ENCODE results near the gene ARPC1B.
"Not testable (repeated sequence)": the region's sequence is repeated elsewhere in the genome, so short reads cannot be mapped to it uniquely, and the experiment has no call there.

The ARPC1B gene

DNA sequence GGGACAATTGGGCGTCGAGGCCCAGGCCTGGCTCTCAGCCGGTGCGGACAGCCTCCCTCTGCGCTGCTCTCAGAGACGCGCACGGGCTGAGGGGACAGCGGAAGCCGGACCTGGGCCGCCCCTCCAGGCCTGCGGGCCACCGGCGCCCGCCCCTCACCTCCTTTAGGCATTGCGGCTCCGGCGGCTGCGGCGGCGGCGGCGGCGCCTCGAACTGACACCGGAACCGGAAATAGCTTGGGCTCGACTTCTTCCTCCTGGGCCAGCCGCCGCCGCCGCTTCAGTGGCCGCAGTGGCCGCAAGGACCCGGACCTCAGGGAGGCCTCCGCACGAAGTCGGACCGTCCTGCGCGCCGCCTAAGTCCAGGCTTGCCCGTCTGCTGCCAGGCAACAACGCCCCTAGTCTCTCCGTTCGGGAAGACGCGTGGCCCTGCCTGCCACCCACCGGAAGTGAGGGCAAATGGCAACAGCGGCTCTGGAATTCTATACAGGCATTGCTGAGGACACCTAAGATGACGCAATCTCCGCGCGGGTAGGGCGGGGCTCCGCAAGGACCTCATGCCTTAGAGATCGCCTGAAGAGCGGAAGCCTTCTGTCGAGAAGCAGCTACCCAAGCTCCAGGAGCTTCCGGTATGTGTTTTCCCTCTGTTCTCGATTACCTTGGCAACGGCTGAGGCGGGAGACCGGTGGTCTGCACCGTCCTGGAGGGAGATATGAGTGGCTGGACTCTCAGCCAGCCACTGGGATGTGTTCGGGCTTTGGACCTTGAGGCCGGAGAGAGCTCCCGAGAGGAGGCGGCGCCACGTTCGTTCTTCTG, 34.1 kb downstream of the ARPC1B start, which contains the start of the genes BUD31 and PDAP1:
Gene BUD31, plus strand, starts transcription at position 591 of the 813 bp plus-strand sequence. CDS start 2,124 bp downstream, outside the sequence.
Gene PDAP1, minus strand, starts transcription at position 219 of the 813 bp plus-strand sequence. Its CDS starts 49 bp downstream, at position 170.
- DNase-seq = peak; percentile 73 to 100 (median 94)

DNA sequence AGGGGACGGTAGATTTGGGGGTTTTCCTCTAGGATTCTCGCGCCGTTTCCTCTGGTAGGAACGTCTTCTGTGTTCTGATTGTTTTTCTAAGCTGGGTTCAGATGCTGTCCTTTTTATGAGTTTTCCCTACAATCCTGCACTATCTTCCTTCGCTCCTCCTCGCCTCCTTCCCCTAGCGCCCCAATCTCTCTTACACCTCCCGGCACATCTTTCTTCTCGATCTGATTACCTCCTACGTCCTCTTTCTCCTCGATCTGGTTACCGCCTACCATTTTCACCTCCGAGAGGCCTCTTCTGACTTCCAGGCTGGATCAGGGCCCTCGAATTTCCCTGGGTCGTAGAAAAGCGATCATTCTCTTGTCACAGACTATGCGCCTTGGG, 34.7 kb downstream of the ARPC1B start:
- DNase-seq = peak in 5 of 56 donors; percentile 24 to 52 (median 36)

DNA sequence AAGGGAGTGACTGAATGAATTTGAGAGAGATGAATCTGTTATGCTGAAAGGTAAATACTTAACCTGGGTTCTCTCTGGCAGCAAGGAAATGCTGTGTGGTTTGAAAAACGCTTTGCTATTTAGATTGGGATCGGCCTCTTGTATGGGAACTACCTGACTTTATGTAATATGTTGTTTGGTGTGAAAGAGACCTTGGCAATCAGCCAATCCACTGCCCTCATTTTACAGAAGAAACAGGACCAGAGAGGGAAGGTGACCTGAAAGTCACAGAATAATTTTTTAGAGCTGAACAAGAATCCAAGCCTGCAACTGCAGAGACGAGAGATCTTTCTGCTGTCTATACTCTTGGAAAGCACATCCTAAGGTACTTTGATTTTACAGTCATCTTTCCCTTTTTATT, 35.3 kb downstream of the ARPC1B start:
- no peak for DNase-seq

DNA sequence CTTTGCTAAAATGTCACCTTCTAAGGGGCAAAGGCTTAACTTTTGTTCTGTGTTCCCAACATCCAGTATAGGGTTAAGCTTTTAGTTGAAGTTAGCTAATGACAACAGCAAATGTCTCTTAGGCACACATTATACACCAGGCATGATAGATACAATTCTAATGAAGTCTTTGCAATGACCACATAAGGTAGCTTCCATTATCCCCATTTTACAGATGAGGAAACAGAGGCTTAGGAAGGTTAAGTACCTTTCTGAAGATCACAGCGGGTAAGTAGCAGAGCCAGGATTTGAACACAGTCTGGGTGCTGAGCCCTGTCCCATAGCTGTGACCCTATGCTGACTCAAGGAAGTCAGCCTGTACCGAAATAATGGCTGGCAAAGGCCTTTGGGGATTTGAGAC, 36.1 kb downstream of the ARPC1B start:
- no peak for DNase-seq

DNA sequence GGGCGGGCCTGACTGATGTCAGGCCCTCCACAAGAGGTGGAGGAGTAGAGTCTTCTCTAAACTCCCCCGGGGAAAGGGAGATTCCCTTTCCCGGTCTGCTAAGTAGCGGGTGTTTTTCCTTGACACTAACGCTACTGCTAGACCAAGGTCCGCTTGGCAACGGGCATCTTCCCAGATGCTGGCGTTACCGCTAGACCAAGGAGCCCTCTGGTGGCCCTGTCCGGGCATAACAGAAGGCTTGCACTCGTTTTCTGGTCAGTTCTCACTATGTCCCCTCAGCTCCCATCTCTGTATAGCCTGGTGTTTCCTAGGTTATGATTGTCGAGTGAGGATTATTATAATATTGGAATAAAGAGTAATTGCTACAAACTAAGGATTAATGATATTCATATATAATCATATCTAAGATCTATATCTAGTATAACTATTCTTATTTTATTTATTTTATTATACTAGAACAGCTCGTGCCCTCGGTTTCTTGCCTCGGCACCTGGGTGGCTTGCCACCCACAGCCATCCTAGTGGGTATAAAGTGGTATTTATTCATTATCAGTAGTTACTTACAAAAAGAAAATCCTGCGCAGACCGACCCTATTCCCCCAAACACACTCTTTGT, 41.1 kb downstream of the ARPC1B start:
- DNase-seq = peak in 26 of 56 donors; percentile 2 to 65 (median 17)

DNA sequence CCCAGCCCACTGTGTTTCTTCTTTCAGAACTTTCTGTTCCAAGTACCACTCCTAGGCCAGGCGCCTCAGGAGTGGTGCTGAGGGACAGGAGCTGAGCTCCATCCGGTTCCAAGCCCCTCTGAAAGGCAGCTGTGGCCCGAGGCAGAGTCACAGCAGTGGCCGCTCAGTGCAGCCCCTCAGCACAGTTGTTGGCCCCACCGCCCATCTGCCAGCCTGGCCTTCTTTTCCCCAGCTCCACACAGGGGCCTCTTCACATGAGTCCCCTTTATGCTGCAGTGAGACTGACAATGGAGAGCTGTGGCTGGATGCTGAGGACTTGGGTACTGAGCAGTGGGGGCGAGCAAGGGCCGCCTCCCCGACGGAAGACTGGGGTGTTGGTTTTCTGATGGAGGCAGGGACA, 43.7 kb downstream of the ARPC1B start:
- no peak for DNase-seq

DNA sequence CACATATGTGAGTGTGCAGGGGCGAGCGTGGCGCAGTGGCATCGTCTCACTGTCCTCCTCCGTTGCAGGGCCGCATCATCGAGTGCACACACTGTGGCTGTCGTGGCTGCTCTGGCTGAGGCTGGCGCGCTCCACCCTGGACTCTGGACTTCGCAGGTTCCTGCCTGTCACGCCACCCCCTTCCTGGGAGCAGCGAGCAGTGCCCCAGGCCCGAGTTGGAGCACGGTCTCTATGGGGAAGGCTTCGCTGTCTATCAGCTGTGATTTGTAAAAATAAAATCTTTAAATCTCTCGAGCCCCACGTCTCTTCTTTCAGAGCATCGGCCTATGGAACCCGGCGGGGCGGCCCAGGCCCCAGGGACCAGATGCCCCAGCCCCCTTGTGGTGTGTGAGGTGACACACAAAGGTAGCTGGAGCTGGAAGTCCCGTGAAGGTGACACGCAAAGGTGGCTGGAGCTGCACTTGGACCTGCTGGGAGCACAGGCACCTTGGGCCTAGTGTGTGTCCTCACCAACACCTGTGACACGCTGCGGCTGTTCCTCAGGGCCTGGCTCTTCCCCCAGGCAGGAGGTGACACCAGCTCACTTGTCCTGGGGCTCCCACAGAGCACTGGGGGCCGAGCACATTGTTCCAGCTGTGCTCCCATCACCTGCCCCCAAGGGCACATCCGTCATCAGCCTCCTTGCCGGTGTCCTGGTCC, 44.9 kb downstream of the ARPC1B start:
- DNase-seq = no peak

DNA sequence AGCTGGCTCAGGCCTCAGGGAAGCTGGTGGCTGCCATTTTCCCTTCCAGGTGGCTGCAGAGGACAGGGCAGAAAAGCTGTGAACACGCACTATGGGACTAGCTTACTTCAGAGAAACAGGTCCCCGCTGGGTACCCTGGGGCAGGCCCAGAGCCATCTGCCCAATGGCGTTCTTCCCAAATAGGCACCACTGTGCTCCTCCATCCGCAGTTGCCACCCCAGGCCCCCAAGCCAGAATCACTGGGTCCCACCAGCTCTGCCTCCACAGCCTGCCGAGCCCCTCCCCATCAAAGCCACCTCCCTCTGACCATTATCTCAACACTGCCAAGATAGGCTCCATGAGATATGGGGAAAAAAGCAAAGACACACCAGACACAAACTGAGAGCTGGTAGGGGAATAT, 45.7 kb downstream of the ARPC1B start:
- DNase-seq = no peak

DNA sequence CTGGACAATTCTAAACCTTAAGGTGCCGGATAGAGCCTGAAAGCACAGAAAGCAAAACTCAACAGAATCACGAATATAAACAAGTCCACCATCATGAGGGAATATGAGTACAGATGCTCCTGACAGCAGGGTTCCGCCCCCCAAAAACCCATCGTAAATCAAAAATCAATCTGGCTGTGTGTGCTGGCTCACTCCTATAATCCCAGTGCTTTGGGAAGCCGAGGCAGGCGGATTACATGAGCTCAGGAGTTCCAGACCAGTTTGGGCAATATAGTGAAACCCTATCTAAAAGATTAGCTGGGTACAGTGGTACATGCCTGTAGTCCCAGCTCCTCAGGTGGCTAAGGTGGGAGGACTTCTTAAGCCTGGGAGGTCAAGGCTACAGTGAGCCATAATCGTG, 46.5 kb downstream of the ARPC1B start:
- no peak for DNase-seq

DNA sequence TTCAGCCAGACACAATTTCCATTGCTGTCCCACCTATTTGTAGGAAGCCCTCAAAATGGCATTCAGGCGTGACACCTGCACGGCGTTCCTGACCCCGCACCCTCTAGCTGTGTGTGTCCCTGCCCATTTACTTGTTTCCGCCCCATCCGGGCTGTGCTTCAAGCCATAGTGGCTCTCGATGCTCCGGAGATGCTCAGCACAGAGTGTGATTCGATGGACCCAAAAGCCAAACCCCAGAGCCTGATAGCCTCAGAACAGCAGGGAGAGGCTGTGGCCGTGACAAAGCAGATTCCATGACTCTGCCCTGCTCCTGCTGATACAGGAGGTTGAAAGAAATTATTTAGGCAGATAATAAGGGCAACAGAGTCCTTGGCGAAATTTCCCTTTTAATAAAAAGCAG, 47.7 kb downstream of the ARPC1B start:
- DNase-seq = no peak

DNA sequence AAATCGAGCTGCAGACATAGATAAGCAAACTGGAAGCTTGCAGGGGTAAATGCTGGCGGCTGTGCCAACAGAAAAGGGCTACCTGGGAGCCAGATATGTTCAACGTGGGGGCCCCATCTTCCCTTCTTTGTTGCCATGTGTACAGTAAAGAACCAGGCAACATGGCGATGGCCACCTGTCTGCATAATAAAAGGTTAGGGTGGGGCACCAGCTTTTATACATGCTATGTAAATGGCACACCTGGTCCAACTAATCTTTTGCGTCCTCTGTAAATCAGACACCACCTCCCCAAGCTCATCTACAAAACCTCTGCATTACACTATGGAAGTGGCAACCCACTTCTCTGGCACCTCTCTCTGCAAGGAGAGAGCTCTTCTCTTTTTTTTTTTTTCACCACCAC, 48.1 kb downstream of the ARPC1B start:
- DNase-seq = no peak

DNA sequence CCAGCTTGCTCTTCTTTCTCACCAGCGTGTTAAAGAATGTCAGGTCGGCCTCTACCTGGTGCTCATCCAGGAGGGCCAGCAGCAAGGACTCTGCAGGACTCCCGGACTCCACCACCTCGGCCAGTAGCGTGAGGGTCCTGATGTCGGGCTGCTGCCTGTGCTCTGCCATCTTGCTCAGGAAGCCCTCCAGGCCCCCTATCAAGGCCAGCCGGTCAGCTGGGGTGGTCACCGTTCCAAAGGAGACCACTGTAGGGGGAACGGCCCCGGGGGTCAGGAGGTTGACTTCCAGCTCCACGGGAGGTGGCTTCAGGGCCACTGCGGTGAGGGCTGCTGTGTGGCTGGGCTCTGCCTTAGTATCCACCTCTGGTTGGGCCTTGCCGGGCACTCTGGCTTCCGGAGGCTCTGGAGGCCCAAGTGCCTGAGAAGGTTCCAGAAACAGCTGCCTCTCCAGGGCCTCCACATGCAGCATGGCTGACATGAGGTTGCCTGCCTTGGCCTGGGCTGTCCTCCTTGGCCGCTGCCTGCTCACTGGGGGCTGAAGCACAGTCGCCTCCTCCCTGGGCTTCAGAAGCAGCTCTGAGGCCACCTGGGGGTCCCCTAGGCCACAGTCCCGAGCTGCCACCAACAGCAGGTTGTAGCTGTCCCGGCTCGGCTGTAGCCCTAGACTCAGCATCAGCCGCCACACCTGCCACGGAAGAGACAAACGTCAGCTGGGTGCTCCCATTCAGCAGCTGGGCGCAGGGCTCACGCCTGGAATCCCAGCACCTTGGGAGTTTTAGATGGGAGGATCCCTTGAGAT, 50.6 kb downstream of the ARPC1B start:
- no peak for DNase-seq

DNA sequence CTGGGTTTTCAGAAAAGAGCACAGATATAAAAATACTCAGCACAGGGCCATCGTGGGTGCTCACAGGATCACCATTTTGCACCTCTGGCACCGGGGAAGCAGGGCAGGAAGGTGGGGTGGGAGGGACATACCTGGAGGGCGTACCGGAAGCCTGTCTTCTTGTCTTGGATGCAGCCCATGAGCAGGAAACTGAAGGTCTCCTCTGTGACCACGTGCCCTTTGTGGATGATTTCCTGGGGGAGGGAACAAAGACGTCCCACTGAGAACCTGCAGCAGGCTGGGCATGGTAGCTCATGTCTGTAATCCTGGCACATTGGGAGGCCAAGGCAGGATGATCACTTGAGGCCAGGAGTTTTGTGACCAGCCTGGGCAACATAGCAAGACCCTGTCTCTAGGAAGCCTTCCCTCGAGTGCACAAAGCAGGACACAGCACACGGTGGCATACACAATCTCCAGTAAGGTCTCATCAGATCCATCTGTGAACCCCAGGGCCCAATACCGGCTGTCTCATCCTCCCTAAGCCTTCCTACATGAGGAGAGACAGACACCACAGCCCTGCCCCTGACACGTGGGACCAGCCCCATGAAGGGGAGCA, 54.5 kb downstream of the ARPC1B start:
- DNase-seq = no peak

DNA sequence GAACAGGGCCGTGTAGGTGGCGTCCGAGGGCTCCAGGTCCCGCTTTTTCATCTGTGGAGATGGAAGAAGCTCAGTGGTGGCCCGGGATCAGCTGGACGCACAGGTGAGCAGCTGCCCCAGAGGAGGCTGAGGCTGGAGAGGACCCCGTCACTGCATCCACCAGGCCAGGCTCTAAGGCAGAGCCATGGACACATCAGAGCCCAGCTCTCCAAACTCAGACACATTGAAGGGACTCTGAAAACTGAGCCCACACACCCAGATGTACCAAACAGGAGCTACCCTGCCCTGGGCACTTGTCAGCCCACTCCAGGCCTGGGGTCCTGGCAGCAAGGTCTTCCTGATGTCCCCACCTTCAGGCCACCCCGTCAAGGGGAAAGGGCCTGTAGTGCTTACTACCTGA, 55.2 kb downstream of the ARPC1B start:
- DNase-seq = no peak

DNA sequence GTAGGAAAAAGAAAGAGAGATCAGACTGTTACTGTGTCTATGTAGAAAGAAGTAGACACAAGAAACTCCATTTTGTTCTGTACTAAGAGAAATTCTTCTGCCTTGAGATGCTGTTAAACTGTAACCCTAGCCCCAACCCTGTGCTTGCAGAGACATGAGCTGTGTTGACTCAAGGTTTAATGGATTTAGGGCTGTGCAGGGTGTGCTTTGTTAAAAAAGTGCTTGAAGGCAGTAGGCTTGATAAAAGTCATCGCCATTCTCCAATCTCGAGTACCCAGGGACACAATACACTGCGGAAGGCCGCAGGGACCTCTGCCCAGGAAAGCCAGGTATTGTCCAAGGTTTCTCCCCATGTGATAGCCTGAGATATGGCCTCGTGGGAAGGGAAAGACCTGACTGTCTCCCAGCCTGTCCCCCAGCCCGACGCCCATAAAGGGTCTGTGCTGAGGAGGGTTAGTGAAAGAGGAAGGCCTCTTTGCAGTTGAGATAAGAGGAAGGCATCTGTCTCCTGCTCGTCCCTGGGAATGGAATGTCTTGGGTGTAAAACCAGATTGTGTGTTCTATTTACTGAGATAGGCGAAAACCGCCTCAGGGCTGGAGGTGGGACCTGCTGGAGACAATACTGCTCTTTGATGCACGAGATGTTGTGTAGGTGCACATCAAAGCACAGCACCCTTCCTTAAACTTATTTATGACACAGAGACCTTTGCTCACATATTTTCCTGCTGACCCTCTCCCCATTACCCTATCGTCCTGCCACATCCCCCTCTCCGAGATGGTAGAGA, 57.4 kb downstream of the ARPC1B start:
- not testable (repeated sequence) for DNase-seq

DNA sequence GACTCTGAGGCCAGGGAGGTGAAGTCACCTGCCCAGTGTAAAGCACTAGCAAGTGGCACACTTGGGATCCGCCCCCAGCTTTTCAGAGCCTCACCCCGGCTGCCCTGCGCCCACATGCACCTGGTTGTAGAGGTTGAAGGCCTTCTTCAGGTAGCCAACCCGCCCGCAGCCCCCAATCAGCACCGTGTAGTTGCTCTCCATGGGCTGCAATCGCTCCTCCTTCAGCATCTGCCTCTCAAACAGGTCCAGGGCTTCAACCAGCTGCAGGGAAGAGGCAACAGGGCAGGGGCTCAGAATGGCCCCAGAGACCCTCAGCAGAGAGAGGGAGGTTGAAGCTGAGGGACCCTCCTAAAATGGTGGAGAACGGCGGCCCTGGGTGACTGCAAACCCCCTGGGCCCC, 58.6 kb downstream of the ARPC1B start:
- no peak for DNase-seq

DNA sequence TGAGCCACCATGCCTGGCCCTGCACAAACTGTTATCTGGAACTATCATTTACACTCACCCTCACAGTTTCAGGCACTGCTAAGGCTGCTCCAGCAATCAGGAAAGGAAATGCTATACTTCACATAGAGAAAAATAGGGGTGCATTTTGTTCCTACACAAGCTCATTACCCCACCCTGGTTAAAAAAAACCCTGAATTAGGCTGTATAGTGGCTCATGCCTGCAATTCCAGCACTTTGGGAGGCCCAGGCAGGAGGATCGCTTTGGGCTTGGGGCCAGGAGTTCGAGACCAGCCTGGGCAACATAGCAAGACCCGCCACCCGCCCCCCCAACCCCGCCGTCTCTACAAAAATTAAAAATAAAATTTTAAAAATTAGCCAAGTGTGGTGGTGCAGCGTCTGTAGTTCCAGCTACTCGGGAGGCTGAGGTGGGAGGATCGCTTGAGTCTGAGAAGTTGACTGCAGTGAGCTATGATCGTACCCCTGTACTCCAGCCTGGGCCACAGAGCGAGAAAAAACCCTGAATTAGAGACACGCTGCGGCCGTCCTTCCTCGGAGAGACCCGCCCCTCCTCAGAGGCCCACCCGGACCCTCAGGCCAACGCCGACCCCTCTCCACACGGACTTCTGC, 63.5 kb downstream of the ARPC1B start:
- peak in 1 of 56 donors; percentile 7 for DNase-seq

DNA sequence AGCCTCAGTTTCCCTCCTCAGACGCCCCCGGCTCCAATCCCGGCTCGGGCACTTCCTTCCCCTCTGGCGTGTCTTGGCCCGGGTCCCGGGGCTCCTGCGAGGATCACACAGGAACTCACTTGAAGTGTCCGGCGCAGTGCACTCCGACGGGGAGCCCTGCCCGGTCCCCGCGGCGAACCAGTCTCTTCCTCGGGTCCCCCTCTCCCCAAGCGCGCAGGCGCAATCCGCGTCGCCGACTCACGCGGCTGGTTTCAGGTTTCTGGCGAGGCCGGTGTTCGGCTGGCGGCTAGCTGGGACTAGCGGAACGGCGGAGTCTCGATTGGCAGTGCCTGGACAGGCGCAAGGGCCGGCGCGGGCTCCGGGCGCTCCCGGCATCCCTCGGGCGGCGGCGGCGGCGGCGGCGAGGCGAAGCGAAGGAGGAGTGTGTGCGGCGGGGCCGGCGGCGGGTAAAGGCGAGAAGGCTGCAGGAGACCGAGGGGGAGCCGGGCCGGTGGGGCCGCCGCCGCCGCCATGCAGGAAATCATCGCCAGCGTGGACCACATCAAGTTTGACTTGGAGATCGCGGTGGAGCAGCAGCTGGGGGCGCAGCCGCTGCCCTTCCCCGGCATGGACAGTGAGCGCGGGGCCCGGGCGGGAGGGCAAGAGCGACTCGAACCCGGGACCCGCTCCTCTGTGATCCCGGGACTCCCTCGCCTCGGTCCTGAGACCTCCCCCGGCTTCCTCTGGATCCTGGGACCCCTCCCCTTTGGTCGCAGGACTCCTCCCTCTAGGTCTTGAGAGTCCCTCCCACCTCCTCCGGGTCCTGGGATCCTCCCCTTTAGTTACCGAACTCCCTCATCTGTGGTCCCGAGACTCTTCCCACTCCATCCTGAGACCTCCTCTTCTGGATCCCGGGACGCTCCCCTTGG, 64.3 kb downstream of the ARPC1B start, which contains the start of the genes CPSF4 and PTCD1:
Gene CPSF4, plus strand, starts transcription at position 371 of the 908 bp plus-strand sequence. Its CDS starts 140 bp downstream, at position 511.
Gene PTCD1, minus strand, starts transcription at position 226 of the 908 bp plus-strand sequence. CDS start 3,556 bp downstream, outside the sequence.
- peak; percentile 60 to 97 (median 91) for DNase-seq
